ENCODE data around the gene PRPF6.

- no peak for TF ChIP-seq RARB (CRISPR knock-in tag; IDR thresholded peaks at IDR 0.05)
- no peak for TF ChIP-seq ZNF70 (CRISPR knock-in tag; IDR thresholded peaks at IDR 0.05)
These were observed 2.0 kb downstream of the PRPF6 start for GRCh38 chr20:63982937-63983336.

Measured in SK-N-SH treated with all-trans-retinoic acid at 6 μM for 48 hours (cell line).